ENCODE results near the gene GHITM.

DNA sequence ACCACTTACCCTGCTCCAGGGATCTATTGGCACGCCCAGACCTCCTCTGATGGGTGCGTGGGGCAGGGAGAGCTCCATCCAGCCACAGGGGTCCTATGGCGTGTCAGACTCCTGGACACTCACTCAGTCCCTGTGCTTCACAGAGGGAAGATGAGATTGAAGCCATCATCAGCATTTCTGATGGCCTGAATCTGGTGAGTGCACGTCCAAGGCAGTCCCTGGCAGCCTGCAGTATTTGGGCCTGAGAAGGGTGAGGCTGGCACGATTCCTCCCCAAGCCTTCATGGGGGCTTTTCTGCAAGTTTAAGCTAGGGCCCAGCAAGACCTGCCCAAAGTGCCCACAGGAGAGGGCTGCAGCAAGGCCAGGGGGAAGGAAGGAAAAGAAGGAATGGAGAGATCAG is 58.3 kb downstream of the GHITM start:
- TF ChIP-seq, protein P1, sequence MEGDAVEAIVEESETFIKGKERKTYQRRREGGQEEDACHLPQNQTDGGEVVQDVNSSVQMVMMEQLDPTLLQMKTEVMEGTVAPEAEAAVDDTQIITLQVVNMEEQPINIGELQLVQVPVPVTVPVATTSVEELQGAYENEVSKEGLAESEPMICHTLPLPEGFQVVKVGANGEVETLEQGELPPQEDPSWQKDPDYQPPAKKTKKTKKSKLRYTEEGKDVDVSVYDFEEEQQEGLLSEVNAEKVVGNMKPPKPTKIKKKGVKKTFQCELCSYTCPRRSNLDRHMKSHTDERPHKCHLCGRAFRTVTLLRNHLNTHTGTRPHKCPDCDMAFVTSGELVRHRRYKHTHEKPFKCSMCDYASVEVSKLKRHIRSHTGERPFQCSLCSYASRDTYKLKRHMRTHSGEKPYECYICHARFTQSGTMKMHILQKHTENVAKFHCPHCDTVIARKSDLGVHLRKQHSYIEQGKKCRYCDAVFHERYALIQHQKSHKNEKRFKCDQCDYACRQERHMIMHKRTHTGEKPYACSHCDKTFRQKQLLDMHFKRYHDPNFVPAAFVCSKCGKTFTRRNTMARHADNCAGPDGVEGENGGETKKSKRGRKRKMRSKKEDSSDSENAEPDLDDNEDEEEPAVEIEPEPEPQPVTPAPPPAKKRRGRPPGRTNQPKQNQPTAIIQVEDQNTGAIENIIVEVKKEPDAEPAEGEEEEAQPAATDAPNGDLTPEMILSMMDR (IDR thresholded peaks at IDR 0.05): no peak
- TF ChIP-seq EZH2phosphoT487 (IDR thresholded peaks at IDR 0.05; ENCODE audit: borderline replicate concordance, low read depth): no peak
- TF ChIP-seq TAF1 (IDR thresholded peaks at IDR 0.05; ENCODE audit: borderline replicate concordance, low read depth, low read length): no peak
- no peak for TF ChIP-seq NRF1 (IDR thresholded peaks at IDR 0.05; ENCODE audit: low read depth, low read length)
- TF ChIP-seq CHD2 (IDR thresholded peaks at IDR 0.05; ENCODE audit: low read length, partially characterized antibody): no peak
- TF ChIP-seq, protein P2, sequence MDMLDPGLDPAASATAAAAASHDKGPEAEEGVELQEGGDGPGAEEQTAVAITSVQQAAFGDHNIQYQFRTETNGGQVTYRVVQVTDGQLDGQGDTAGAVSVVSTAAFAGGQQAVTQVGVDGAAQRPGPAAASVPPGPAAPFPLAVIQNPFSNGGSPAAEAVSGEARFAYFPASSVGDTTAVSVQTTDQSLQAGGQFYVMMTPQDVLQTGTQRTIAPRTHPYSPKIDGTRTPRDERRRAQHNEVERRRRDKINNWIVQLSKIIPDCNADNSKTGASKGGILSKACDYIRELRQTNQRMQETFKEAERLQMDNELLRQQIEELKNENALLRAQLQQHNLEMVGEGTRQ (IDR thresholded peaks at IDR 0.05; ENCODE audit: borderline replicate concordance, low read depth, low read length): no peak
- TF ChIP-seq GATA2 (CRISPR knock-in tag; IDR thresholded peaks at IDR 0.05): no peak
- TF ChIP-seq POLR2AphosphoS5 (IDR thresholded peaks at IDR 0.05; ENCODE audit: low read depth, low read length): no peak
- no peak for TF ChIP-seq FOXJ3 (CRISPR knock-in tag; IDR thresholded peaks at IDR 0.05)
- TF ChIP-seq, protein P3, sequence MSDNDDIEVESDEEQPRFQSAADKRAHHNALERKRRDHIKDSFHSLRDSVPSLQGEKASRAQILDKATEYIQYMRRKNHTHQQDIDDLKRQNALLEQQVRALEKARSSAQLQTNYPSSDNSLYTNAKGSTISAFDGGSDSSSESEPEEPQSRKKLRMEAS (IDR thresholded peaks at IDR 0.05; ENCODE audit: low read depth): no peak
- TF ChIP-seq, protein P4, sequence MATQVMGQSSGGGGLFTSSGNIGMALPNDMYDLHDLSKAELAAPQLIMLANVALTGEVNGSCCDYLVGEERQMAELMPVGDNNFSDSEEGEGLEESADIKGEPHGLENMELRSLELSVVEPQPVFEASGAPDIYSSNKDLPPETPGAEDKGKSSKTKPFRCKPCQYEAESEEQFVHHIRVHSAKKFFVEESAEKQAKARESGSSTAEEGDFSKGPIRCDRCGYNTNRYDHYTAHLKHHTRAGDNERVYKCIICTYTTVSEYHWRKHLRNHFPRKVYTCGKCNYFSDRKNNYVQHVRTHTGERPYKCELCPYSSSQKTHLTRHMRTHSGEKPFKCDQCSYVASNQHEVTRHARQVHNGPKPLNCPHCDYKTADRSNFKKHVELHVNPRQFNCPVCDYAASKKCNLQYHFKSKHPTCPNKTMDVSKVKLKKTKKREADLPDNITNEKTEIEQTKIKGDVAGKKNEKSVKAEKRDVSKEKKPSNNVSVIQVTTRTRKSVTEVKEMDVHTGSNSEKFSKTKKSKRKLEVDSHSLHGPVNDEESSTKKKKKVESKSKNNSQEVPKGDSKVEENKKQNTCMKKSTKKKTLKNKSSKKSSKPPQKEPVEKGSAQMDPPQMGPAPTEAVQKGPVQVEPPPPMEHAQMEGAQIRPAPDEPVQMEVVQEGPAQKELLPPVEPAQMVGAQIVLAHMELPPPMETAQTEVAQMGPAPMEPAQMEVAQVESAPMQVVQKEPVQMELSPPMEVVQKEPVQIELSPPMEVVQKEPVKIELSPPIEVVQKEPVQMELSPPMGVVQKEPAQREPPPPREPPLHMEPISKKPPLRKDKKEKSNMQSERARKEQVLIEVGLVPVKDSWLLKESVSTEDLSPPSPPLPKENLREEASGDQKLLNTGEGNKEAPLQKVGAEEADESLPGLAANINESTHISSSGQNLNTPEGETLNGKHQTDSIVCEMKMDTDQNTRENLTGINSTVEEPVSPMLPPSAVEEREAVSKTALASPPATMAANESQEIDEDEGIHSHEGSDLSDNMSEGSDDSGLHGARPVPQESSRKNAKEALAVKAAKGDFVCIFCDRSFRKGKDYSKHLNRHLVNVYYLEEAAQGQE (IDR thresholded peaks at IDR 0.05; ENCODE audit: low read depth, low read length): no peak
